Medulla oblongata (tissue), 1 donor: ENCODE data around the gene ZPR1.

Source experiments
- DNase-seq: peaks from one replicate; pipeline ENCODE4 v3.0.0-alpha.2; 2015; ENCODE audit errors: extremely low spot score

ZPR1 gene

DNA sequence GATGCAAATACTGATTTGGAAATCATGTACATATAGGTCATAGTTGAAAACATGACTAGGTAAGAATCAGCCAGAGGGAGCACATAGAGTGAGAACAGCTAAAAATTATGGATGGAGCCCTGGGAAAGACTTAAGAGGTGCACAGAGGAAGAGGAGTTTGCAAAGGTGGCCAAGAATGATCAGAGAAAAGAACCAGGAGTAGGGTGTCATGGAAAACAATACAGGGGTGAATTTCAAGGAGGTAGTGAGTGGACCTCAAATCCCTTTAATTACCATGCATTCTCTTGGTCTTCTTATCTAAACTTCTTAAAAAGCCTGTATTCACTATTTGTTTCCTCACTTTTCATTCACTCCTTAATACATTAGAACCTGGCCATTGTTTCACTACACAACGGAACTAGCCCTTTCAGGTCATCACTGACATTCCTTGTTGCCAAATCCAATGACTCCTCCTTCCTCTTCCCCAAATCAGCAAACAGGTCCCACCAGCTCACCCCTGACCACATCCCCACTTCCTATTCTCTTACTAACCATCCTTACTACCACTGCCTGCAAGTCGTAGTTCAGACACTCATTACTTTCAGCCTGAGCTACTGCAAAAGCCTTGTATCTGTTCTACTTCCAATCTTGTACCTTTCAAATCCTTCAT is 37.6 kb downstream of the ZPR1 start:
- DNase-seq: no peak

DNA sequence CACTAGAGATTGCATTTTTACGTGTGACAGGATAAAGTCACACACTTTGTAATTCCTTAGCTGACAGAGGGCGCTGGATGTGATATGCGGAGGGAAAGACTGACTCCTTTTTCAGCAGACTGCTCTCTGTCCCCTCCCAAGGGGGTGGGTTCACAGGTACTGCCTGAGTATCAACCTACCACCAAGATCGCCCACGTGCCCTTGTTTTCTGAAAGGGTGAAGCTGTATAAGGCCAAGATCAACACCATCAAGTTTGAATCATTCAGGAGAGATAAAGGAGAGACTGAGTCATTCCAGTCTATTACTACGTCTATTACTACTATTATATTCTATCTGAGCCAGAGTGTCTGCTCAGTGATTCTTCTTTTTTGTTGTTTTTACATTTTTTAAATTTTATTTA is 45.7 kb downstream of the ZPR1 start:
- no peak for DNase-seq

DNA sequence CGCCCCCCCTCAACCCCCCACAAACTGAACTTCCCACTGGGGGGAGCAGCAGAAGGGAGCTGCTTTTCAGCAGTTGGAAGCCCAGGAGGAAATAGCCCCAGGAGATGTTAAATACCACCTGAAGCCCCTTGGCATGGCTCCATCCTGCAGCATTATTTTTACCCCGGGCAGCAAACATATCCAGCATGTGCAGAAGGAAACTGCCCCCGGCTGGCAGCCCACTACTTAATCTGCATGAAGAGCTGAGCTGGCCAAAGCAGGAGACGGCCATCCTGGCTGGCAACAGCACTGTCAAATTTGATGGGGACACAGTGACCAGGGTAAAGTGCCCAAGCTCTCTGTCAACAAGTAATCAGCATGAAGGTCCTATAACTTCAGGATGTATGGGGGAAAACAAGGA is 47.1 kb downstream of the ZPR1 start:
- no peak for DNase-seq

DNA sequence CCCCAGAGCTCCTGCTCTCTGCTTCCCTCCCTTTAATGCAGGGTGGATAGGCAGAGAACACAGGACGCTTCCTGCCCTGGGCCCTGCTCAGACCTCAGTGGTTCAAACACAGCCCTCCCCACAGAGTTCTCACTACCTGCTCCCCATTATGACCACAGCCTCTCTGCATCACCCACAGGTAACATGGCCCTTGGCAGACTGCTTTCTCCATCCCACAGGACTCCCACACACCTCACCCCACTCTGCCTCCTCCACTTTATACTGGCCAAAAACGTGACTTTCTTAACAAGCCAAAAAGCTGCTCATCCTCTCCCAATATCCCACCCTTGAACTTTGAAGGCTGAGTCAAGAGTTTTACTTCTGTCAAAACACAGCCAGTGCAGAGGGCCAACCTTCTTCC is 48.8 kb downstream of the ZPR1 start:
- DNase-seq: no peak

DNA sequence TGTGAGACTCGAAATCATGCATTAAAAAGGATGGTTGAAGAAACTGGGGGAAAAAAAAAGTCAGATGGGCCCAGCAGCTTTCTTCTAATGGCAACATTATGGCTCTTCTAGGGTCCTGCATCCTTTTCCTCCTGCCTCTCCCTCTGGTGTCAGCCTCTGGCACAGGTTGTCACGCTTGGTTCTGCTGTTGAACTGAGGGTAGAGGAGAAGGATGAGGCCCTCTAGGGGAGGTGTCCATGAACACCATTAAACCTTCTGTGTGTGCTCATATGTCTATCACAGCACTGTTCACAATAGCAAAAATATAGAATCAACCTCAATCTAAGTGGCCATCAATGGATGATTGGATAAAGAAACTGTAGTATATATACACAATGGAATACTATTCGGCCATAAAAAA is 51.1 kb downstream of the ZPR1 start:
- no peak for DNase-seq

DNA sequence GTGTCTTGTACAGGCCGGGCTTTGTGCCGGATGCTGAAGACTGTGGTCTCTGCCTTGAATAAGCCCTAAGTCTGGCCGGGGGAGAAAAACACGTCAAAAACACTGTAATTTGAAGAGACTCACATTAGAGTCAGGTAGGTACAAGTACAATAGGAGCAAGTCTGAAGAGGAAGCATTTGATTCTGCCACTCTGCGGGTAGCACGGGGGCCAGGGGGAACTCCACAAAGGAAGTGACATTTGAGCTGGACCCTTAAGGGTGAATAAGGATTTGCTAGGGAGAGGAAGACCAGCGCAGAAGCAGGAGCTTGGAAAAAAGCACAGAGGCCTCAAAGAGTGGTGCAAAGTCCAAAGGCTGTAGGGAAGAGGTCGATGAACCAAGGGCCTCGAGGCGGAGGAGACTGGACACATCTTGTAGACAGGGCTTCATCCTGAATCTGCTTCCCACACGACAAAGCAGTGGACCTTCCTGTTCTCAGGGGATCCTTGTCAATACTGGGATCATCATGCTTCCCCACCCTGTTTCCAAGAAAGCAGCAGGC is 53.8 kb downstream of the ZPR1 start:
- DNase-seq: no peak

DNA sequence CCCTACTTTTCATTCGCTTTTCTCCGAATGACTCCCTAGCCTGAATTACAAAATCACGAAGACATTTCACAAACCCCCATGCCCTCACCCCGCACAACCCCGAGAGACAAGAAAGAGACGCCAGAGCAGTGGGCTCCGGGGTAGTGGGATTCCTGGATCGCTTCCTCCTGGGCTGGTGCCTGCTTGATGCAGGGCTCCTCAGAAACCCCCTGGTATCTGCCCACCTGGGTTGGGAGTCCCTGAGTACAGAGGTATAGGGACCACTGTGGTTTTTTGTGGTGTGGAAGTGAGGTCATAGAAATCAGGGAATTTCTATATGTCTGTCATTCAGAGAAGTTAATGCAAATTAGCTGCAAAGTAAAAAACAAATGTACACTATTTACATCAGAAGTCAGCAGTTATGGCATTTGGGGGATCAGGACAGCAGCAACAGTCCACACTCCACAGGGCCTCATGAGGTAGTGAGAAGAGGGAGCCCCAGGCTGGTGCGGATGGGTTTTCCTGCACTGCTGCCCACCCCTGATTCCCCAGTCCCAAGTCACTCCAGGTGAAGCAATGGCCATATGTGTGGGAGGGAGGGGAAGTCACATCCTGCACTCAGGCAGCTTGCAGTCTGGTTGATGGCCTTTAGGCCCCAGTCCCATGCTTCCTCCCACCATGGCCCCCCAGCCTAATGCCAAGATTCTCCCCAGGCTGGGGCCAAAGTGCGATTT is 54.6 kb downstream of the ZPR1 start:
- DNase-seq: no peak

DNA sequence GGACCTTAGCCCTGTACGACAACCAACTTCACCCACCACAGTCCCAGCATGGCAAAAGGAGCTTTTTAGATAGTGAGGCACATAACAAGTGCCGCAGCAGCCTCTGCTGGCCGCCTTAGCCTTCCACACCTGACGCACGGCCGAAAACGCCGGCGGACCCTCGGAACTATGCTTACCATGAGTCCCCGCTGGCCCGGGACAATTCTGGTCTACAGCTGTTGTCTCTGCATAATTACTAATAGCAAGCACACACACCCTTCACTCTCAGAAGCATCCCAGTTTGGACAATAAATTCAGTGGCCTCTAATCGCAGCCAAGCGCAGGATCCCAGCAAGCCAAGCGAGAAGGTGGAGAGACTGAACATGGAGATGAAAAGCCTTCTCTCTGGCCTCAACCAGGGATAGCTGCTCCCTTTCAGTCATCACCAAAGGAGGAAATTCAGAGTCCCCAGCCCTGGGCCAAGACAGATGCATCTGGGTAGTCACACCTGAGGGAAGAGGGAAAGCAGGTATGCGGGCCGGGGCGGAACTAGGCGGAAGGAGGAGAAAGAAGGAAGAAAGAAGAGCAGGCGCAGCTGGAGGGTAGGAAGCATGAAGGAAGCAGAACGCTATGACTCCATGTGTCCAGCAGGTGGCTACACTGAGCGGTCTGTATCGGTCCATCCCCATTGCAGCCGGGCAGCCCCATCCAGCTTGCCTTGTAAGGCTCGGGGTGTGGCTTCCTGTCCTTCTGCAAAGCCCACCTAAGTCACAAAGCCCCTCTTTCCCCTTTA is 55.4 kb downstream of the ZPR1 start:
- DNase-seq: peak; percentile 63

DNA sequence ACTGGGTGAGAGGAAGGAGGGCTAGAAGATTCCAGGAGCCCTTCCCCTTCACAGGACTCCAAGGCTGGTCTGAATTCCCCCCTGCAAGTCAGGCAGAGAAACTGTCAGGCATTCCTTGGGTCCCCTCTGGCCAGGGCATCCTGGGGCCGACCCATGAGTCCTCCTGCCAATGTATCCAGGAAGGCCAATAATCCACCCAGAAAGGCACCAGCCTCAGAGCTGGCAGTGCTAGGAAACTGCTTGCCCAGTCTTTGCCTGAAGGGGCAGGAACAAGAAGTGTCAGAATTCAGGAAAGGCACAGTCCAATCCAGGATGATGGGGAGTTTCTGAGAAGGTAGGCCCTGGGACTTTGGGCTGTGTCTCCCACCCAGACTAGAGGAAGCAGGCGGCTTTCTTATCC is 56.0 kb downstream of the ZPR1 start:
- DNase-seq: peak; percentile 71

DNA sequence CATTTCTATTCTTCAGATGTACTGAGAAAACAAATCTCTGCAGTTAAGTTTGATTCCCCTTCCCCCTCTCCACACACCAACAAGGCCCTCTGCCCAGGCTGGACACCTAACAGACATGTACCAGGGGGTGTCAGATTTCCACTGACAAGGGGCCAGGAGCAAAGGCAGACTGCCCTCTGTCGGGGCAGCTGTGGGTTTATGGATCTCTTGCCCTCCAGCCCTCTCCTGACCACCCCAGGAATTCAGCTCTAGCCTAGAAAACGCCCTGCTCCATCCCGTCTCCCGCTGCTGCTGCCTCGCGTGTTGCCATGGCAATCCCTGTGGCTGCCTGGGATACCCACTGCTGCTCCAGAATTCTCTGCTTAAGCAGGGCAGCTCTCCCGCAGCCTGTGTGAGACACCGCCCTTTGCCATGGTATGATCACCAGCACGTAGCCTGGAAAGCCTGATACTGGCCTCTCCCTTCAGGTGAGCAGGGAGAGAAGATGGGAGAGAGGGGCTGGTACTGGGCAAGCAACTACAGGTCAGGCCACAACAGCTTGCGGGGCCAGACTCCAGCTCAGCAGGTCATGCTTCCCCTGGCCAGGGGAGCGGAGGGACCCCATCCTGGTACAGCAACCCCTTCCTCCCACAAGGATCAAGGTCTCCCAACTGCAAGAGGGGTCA is 56.6 kb downstream of the ZPR1 start:
- DNase-seq: peak; percentile 53

DNA sequence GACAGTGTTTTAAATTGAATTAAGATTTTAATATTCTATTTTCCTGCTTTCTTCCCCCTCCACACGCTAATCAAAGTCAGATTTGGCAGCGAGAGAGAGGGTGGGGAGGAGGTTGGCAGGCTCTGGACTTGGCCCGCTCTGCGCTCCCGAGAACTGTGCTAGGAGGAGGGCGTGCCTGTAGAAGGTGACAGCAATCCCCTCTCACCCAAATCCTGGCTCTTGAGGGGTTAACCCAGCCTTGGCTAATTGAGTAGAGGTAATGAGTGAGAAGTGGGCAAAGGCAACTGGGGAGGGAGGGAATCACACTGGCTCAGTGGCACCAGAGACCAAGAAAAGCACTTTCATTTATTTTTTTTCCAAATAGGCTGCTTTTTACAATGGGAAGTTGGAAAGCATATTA is 57.2 kb downstream of the ZPR1 start:
- peak; percentile 12 for DNase-seq

DNA sequence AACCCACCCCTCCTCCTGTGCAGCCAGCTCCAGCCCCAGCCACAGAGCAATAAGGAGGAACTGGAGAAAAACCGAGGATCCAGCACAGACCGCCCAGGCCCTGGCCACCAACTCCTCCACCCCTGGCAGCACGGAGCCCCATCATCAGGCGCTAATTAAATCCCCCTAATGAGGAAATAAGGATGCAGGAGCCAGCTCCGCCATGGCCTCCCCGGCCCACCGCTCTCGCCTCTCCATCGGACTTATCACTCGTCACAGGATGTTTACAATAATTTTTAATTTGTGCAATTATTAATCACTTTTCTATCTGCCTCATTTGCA is 57.6 kb downstream of the ZPR1 start:
- DNase-seq: no peak

DNA sequence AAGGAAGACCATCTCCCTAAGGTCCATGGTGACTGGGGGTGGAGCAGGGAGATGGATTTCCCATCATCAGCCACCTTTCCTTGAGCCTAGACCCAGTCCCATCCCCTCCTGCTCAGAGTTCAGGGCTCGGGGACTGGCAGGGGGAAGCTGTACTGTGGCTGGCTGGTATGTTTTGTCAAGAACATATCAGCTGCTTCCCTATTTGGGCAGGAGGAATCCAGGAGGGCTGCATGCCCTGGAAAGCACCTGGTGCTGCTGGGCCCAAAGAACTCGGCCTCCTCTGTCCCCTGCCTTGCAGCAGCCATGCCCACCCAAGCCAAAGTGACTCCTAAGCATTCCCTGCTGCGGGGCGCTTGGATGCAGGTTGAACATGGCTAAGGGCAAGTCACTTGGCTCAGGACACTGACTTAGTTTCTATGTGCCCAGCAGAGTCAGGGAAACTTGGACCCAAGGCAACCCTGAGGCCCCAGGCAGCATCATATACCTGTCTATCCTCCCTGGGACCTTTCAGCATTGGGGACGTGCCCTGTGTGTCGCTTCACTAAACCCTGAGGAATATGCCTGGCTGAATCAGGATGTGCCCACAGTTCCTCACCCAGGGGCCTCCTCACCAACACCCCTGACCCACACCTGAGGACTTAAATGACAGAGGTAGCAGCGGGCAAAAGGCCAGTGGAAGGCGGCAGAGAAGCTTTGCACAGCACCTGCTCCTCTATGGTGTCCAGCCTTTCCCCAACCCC is 58.2 kb downstream of the ZPR1 start:
- no peak for DNase-seq

DNA sequence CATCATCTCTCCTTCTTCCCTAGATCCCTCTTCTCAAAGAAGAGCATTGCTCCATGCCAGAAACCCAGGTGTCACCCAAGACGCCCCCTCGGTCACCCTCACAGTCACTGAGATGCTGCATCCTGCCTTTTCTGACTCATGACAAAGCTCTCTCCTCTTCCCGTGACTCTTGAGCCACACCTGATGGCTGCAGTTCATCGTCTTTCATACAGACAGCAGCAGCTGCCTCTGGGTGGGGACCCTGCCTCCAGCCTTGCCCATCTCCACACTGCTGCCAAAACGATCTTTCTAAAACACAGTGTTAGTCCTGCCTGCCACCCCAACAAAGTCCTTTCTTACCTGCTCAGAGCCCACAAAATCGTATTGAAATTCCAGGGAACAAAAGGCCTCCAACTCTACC is 59.8 kb downstream of the ZPR1 start:
- no peak for DNase-seq

DNA sequence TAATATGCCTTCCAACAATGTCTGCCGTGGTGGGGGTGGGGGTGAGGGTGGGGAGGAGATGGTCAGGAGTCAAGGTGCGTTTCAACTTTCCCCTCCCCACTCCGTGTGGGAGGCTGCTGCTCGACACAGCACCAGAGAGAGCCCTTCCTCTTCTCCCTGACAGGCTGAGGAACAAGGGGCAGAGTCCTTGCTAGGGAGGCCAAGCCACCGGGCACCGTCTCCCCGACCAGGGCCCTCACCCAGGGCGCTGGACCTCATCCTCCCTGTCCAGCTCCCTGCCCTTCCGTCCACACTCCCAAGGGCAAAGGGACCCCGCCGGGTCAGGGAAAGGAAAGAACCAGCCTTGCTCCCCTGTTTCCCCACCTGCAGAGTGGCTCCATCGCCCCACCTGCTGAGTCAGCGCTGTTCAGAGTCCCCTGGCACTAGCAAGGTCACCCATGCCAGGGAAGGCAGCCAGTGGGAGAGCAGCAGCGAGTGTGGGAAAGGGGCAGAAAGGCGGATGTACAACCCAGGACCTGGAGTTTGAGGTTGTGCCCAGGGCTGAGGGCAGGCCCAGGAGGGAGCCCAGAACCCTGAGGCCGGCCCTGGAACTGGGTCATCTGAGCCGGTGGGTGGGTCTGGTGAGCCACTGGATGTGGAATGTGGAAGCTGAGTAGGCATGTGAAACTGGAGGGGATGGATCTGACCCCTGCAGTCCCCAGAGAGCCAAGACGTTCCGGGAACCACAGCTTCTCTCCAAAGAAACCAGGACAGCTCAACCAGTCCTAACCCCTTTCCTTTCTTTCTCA is 62.2 kb downstream of the ZPR1 start:
- peak; percentile 35 for DNase-seq

DNA sequence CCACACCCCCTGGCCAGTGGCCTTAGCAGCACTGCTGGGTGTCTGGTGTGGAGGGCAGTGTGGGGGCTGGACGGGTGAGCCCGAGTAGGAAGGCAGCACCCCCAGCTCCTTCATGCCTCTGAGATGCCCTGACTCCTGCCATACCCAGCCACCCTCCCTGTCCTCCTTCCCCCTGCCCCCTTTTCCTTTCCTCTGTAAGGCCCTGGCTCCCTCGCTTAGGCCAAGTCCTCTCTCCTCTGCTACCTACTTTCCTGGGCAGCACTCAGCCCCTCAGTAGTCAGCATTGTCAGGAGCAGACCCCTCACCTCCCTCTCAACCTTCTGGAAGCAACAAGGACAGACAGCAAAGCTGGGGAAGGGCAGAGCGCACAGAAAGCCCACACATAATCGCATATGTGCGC is 63.0 kb downstream of the ZPR1 start:
- no peak for DNase-seq
